ENCODE measurements around the gene MT4.
A peak's percentile ranks its signal among the peaks of the same experiment; 100 is the strongest.

The MT4 gene

GRCh38 chr16:56606476-56607108 lies 41.7 kb downstream of the MT4 start:
- DNase-seq: no peak

GRCh38 chr16:56607109-56607618 lies 42.3 kb downstream of the MT4 start:
- no peak for DNase-seq

- no peak for DNase-seq
Measured at GRCh38 chr16:56607675-56608042, 42.8 kb downstream of the MT4 start.

GRCh38 chr16:56608043-56608875 lies 43.4 kb downstream of the MT4 start, which contains the start of gene MT2A:
Gene MT2A, plus strand, starts transcription at chr16:56608584. Its CDS starts 72 bp downstream, at chr16:56608656.
- peak; percentile 92 for DNase-seq

- DNase-seq: peak; percentile 51
Measured at GRCh38 chr16:56608876-56609462, 44.1 kb downstream of the MT4 start.

- peak; percentile 53 for DNase-seq
Measured at GRCh38 chr16:56609463-56609921, 44.6 kb downstream of the MT4 start.

- peak; percentile 41 for DNase-seq
Measured at GRCh38 chr16:56610017-56610608, 45.2 kb downstream of the MT4 start.

- no peak for DNase-seq
Measured at GRCh38 chr16:56610609-56611111, 45.8 kb downstream of the MT4 start.

GRCh38 chr16:56611281-56611833 lies 46.5 kb downstream of the MT4 start:
- no peak for DNase-seq

GRCh38 chr16:56613706-56614105 lies 48.8 kb downstream of the MT4 start:
- no peak for DNase-seq

- no peak for DNase-seq
Measured at GRCh38 chr16:56614549-56614991, 49.7 kb downstream of the MT4 start.

- DNase-seq: no peak
Measured at GRCh38 chr16:56615353-56615752, 50.5 kb downstream of the MT4 start.

GRCh38 chr16:56616608-56617211 lies 51.8 kb downstream of the MT4 start:
- no peak for DNase-seq

GRCh38 chr16:56617212-56618085 lies 52.6 kb downstream of the MT4 start:
- DNase-seq: peak; percentile 62

GRCh38 chr16:56618138-56618537 lies 53.3 kb downstream of the MT4 start:
- DNase-seq: no peak

Measured in retina (tissue), 1 donor.